Measurements from ENCODE around the gene VPS39. TPM values are rescaled to one million over a fixed set of nuclear protein-coding genes. Genes with fewer than 3 reads are reported as not detected.

VPS39 gene
- polyA plus RNA-seq, 1 of the 3 experiments (the other 2 are of a cell fraction) = 61.1 TPM

DNA sequence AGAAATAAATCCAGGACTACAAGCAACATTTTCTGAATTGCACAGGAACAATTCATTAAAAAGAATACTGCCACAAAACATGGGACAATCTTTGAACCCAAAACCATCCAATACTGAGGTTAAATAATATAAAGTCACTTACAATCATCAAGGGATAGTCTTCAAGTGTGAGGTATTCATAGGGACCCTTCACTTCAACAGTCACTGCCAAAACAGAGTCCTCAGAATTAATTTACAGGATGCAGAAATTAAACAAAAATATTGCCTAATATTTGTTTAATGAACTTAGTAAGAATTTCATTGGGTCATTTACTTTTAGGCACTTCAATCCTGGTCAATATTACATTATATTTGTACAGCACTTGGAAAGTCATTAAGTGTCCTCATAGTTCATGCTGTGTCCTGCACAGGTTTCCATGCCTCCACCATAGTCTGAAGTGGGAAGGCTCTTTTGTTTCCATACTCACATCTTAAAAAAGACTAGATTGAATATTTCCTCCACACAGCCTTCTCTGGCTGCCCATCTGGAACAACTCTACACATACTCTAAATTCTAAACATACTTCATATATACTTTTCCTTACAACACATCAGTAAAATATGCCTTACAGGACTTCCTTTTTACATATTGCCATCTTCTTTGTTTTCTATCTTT lies 31.6 kb upstream of the VPS39 start:
- Histone ChIP-seq H3K27me3 (ENCODE audit: insufficient read depth) (no peaks in the 10 kb centered on the region), H2AFZ (ENCODE audit: low read depth) (no peak overlapping the region), H3K9ac (no peak overlapping the region), H3K4me3 (ENCODE audit: low read depth in 2 of 2, low read length in 1 of 2) (no peak overlapping the region), H3F3A (replicated peaks; ENCODE audit: insufficient read depth) (peaks cover 6% of the 10 kb centered on the region), H3K9me3 (no peaks in the 10 kb centered on the region), H3K4me1 (ENCODE audit: control insufficient read depth in 1 of 2, insufficient read depth in 2 of 2, low read depth in 1 of 2, low read length in 1 of 2) (no peaks in the 10 kb centered on the region), H4K20me1 (ENCODE audit: insufficient read depth) (no peaks in the 10 kb centered on the region), H3K36me3 (replicated peaks in 1 of 2; ENCODE audit: control insufficient read depth in 1 of 2, insufficient read depth in 2 of 2, low read length in 1 of 2) (peaks cover 37 to 74% of the 10 kb centered on the region in 2 experiments), H3K4me2 (no peak overlapping the region), H3K27ac (ENCODE audit: low read depth in 2 of 2, low read length in 1 of 2) (peak overlapping the region in 1 of 2 experiments; percentile 23; a peak in 1 of 4 replicates), H3K79me2 (ENCODE audit: insufficient read depth) (peaks cover 40% of the 10 kb centered on the region; the same call in 1 of the 2 replicates), H3K9me2 (no peaks in the 10 kb centered on the region)
- ChIA-PET POLR2A (no interaction called here), CTCF (no interaction called here)
- DNase-seq = no peak
- TF ChIP-seq RFX5 (IDR thresholded peaks at IDR 0.05; ENCODE audit: low read length) (no peak), GABPA (IDR thresholded peaks at IDR 0.05; ENCODE audit: low read depth) (no peak), TCF12 (IDR thresholded peaks at IDR 0.05) (0 out of 2 replicates have a peak, but pooled peaks have one; percentile 8)

DNA sequence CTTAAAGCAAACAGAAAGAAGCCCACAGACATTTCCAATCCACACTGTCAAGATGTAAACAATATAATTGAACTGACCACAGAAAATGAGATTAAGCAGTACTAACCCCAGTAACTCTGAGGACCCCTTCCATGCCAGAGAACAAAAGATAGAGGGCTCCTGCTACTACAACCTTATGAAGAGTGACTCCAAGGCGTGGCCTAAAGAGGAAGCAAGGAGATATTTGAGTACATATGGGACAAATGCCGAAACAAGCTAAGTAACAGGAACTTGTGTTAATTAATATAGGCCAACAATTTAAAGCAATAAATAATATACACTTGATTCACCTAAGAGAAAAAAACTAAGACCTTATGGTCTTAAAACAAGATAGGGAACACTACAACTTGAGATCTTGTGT lies 25.0 kb upstream of the VPS39 start:
- 100% methylated on average over 2 of the region's 2 CpGs for WGBS (ENCODE audit: low lambda C conversion rate)
- no peak overlapping the region for H3K9ac ChIP-seq
- H4K20me1 ChIP-seq (ENCODE audit: insufficient read depth) = no peaks in the 10 kb centered on the region

More for the DNA sequence above, 25.0 kb upstream of the VPS39 start:
- ChIA-PET CTCF (no interaction called here), POLR2A (no interaction called here)
- Histone ChIP-seq H3F3A (replicated peaks; ENCODE audit: insufficient read depth) (no peaks in the 10 kb centered on the region), H3K4me3 (ENCODE audit: low read depth in 2 of 2, low read length in 1 of 2) (no peak overlapping the region), H3K27ac (ENCODE audit: low read depth in 2 of 2, low read length in 1 of 2) (no peak overlapping the region), H3K4me1 (ENCODE audit: control insufficient read depth in 1 of 2, insufficient read depth in 2 of 2, low read depth in 1 of 2, low read length in 1 of 2) (no peaks in the 10 kb centered on the region), H3K79me2 (ENCODE audit: insufficient read depth) (peaks cover 23% of the 10 kb centered on the region; the same call in 1 of the 2 replicates), H2AFZ (ENCODE audit: low read depth) (no peak overlapping the region), H3K9me3 (no peaks in the 10 kb centered on the region), H3K9me2 (no peaks in the 10 kb centered on the region), H3K4me2 (no peak overlapping the region), H3K27me3 (ENCODE audit: insufficient read depth) (no peaks in the 10 kb centered on the region), H3K36me3 (replicated peaks in 1 of 2; ENCODE audit: control insufficient read depth in 1 of 2, insufficient read depth in 2 of 2, low read length in 1 of 2) (peaks cover 62 to 76% of the 10 kb centered on the region in 2 experiments)
- no peak for TF ChIP-seq YY1 (IDR thresholded peaks at IDR 0.05; ENCODE audit: low read depth)
- no peak for TF ChIP-seq FOXJ3 (CRISPR knock-in tag; IDR thresholded peaks at IDR 0.05)
- TF ChIP-seq, protein P1, sequence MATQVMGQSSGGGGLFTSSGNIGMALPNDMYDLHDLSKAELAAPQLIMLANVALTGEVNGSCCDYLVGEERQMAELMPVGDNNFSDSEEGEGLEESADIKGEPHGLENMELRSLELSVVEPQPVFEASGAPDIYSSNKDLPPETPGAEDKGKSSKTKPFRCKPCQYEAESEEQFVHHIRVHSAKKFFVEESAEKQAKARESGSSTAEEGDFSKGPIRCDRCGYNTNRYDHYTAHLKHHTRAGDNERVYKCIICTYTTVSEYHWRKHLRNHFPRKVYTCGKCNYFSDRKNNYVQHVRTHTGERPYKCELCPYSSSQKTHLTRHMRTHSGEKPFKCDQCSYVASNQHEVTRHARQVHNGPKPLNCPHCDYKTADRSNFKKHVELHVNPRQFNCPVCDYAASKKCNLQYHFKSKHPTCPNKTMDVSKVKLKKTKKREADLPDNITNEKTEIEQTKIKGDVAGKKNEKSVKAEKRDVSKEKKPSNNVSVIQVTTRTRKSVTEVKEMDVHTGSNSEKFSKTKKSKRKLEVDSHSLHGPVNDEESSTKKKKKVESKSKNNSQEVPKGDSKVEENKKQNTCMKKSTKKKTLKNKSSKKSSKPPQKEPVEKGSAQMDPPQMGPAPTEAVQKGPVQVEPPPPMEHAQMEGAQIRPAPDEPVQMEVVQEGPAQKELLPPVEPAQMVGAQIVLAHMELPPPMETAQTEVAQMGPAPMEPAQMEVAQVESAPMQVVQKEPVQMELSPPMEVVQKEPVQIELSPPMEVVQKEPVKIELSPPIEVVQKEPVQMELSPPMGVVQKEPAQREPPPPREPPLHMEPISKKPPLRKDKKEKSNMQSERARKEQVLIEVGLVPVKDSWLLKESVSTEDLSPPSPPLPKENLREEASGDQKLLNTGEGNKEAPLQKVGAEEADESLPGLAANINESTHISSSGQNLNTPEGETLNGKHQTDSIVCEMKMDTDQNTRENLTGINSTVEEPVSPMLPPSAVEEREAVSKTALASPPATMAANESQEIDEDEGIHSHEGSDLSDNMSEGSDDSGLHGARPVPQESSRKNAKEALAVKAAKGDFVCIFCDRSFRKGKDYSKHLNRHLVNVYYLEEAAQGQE (IDR thresholded peaks at IDR 0.05; ENCODE audit: low read depth, low read length) = no peak
- no peak for TF ChIP-seq GATA2 (CRISPR knock-in tag; IDR thresholded peaks at IDR 0.05)
- TF ChIP-seq, protein P2, sequence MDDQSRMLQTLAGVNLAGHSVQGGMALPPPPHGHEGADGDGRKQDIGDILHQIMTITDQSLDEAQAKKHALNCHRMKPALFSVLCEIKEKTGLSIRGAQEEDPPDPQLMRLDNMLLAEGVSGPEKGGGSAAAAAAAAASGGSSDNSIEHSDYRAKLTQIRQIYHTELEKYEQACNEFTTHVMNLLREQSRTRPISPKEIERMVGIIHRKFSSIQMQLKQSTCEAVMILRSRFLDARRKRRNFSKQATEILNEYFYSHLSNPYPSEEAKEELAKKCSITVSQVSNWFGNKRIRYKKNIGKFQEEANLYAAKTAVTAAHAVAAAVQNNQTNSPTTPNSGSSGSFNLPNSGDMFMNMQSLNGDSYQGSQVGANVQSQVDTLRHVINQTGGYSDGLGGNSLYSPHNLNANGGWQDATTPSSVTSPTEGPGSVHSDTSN (IDR thresholded peaks at IDR 0.05) = no peak
- TF ChIP-seq TCF12 (IDR thresholded peaks at IDR 0.05) = no peak
- no peak for TF ChIP-seq RFX5 (IDR thresholded peaks at IDR 0.05; ENCODE audit: low read length)
- TF ChIP-seq, protein P3, sequence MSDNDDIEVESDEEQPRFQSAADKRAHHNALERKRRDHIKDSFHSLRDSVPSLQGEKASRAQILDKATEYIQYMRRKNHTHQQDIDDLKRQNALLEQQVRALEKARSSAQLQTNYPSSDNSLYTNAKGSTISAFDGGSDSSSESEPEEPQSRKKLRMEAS (IDR thresholded peaks at IDR 0.05; ENCODE audit: low read depth) = no peak
- no peak for TF ChIP-seq ELF1 (IDR thresholded peaks at IDR 0.05)
- TF ChIP-seq NRF1 (IDR thresholded peaks at IDR 0.05; ENCODE audit: low read depth, low read length) = no peak
- no peak for TF ChIP-seq GABPA (IDR thresholded peaks at IDR 0.05; ENCODE audit: low read depth)
- no peak for TF ChIP-seq SMC3 (IDR thresholded peaks at IDR 0.05; ENCODE audit: low read depth, low read length)
- TF ChIP-seq, protein P4, sequence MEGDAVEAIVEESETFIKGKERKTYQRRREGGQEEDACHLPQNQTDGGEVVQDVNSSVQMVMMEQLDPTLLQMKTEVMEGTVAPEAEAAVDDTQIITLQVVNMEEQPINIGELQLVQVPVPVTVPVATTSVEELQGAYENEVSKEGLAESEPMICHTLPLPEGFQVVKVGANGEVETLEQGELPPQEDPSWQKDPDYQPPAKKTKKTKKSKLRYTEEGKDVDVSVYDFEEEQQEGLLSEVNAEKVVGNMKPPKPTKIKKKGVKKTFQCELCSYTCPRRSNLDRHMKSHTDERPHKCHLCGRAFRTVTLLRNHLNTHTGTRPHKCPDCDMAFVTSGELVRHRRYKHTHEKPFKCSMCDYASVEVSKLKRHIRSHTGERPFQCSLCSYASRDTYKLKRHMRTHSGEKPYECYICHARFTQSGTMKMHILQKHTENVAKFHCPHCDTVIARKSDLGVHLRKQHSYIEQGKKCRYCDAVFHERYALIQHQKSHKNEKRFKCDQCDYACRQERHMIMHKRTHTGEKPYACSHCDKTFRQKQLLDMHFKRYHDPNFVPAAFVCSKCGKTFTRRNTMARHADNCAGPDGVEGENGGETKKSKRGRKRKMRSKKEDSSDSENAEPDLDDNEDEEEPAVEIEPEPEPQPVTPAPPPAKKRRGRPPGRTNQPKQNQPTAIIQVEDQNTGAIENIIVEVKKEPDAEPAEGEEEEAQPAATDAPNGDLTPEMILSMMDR (IDR thresholded peaks at IDR 0.05) = no peak
- no peak for DNase-seq
